Islet of Langerhans (tissue), 1 donor: ENCODE results near the gene TMEM182.

Experiments
- FAIRE-seq: peaks from one replicate; lab custom pipeline; 2011; peaks lifted over from hg19 to GRCh38; lab: Jason Lieb, UNC

The TMEM182 gene

DNA sequence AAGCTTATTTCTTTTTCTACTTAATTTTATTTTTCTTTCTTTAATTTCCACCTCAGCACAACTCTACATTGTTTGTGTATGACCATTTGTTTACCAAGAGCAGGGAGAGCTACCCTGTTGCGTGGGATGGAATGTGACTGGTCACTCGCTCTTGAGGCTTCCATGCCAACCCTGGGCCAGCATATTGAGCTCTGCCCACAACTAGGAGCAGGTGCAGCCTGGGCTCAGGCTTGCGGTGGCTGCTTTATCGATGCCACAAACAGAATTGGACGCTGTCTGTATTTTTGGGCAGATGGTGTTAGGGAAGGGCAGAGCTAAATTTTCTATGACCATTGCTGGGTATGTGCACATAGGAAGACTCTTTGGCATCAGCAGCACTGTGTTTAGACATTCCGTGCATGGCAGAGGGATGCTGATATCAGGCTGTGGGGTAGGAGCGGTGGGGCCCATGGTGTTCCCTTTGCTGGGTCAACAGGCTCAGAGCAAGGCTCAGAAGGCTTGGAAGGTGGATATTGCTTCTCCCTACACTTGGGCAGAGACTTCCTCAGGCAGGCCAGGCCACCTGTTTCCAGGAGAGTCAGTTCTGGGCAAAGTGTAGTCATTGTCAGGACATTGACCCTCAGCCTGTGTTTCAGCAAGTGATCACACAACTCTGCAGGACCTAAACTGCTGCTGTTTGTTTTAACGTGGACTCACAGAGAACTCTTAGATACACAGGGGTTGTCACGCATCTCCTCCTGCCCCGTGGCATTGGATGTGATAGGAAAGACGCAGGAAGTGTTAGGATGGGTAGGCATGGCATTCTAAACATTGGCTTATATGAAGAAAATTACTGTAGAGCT, 40.2 kb downstream of the TMEM182 start:
- FAIRE-seq: no peak

- FAIRE-seq: no peak
Measured at GRCh38 chr2:102803041-102803896, 41.4 kb downstream of the TMEM182 start.

DNA sequence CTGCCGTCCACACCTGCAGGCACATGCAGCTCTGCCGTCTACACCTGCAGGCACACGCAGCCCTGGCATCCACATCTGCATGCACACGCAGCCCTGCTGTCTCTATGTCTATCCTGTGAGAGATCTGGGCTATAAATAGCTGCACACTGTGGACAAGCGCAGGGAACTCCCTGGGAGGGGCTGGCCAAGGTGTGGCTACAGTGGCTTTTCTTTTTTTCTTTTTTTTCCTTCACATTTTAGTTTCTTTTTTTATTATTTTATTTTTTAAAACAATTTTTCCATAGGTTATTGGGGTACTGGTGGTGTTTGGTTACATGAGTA, 42.0 kb downstream of the TMEM182 start:
- no peak for FAIRE-seq

- no peak for FAIRE-seq
Measured at GRCh38 chr2:102806250-102806837, 44.5 kb downstream of the TMEM182 start.

GRCh38 chr2:102809291-102810189, 47.7 kb downstream of the TMEM182 start:
- FAIRE-seq: no peak

DNA sequence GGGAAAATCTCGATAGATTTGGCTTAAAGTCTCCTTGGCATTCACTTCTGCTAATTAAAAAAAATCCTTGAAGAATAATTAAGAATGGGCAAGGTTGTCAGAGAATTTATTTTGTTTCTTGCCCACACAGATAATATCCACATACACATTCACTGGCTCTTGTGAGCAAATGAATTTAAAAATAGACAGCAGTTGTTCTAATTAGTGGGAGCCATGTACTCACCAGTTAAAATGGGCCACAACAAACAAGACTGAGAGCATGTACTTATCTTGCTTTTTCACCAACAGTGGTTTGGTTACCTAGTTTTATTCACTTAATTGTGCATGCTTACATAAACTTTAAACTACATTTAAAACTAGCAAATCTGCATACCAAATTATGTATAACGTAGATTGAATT, 53.5 kb downstream of the TMEM182 start:
- FAIRE-seq: no peak

- FAIRE-seq: no peak
Measured at GRCh38 chr2:102826904-102827303, 65.1 kb downstream of the TMEM182 start.

DNA sequence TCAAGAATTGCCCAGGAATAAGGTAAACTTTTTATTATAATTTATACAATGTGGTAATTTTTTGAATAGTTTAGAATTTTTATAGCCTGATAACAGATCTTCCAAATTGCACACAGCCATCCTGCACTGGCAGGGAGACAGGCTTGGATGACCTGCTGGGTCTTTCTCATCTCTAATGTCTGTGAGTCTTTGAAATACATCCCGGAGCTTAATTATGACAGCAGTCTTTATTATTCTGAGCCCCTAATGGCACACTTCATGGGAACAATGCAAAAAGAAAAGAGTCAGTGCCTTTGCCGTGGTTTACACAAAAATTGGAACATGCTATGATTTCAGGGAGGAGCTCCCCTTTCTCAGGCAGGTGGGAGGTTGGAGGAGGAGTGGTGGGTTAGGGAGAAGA, 71.0 kb downstream of the TMEM182 start:
- no peak for FAIRE-seq

- no peak for FAIRE-seq
Measured at GRCh38 chr2:102834523-102835273, 72.9 kb downstream of the TMEM182 start.

DNA sequence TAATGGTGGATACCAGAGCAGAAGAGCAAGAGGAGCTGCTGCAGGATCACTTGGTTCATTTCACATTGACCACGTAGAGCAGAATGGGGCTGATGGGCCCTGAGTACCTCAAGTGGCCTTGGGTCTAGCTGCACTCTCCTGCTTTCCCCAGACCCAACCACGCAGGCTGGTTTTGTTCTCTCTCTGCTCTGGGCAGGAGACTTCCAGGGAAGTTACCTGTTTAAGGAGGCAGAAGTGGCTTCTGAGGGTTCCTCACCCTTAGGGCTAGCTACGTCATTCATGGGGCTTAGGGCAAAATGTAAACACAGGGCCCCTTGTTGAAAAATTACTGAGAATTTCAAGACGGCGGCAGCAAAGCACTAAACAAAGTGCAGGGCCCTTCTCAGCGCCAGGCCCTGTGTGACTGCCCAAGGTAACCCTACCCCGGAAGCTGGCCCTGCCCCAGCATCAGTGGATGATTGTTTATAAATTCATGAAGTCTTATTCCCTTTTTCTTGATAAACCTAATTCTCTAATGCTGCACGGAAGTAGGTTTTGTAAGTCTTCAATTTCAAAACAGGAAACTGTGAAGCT, 75.9 kb downstream of the TMEM182 start:
- FAIRE-seq: no peak

GRCh38 chr2:102839668-102840388, 78.0 kb downstream of the TMEM182 start:
- FAIRE-seq: peak; percentile 79

DNA sequence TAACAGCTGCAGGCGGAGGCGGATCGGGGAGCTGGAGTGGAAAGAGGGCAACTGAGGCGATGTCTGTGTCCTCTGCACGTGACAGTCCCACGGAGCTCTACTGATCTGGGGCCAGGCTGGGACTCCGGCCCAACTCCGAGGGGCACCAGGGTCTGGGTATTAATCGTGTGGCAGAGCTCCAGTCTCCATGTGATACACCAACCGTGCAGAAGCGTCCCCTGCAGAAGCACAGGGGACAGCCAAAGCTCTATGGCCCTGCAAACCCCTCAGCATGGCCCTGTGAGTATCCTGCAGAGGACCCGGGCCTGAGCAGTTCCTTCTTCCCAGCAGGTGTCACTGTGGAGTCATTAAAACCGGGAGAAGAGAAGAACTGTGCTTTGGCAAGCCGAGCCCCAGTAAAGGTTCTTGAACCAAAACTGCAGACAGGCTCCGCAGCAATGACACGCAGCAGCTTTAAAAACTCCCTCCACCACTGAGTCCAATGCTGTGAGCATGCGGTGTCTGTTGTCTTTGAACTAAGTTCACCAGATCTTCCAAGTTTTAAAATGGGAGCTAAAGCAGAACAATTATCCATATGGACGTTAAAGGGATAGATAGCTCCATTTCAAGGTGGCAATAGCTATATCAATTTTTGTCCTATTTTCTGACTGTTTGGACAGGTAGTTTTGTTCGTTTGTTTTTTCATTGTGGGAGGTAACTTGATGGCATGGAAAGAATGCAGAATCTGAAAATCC, 79.4 kb downstream of the TMEM182 start:
- no peak for FAIRE-seq

- FAIRE-seq: no peak
Measured at GRCh38 chr2:102843764-102844443, 82.1 kb downstream of the TMEM182 start.

DNA sequence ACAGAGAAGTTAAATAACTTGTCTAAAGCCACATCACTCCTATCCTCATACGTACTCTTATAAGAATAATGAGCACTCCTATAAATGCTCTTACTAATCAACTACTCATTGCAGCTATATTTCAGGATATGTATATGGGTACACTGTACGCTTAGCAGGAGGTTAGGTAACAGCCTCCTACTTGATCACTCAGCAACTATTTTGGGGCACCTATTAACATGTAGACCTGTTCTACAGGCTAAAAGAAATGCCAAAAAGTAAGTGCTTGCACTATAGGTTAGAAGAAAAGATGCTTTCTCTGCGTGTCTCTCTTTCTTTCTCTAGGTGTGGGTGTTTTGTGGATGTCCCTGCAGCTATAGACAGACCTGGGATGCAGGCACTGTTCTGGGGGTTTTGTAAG, 83.1 kb downstream of the TMEM182 start:
- no peak for FAIRE-seq

DNA sequence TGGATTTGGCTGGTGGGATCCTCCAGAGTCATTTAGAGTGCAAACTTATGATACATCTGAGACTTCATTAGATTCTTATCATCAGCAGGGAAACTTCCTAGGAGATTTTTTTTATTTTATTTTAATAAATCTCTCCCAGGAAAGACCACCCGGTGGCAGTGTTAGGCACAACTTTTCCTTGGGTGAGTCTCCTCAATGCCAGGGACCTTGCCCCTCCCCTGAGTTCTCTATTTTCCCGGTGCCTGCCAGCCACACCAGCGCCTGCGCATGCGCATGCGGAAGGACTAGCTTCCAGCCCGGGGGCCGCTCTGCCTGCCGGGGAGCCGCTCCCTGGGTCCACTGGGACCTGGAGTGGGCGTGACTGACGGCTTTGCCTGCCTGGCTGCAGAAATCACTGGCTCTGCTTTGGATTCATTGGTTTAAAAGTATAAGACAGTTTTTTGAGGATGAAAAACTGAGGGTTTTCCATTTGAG, 86.6 kb downstream of the TMEM182 start:
- FAIRE-seq: no peak

DNA sequence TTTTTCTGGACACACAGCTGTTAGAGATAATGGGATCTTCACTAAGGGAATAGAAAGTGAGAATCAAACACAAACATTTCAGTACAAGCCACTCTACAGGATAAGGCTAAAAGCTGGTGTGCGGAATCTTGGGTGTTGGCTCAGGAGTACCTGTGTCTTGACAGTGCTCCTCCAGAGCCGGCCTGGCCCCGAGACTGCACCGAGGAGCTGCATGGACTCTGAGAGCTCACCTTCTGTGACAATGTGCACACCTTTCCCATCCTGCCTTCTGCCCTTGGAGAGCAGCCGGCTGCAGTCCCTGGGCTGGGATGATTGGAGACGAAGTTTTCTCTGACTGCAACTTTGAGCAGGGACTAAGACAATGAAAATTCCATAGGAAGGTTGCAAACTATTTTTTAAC, 89.1 kb downstream of the TMEM182 start:
- no peak for FAIRE-seq

DNA sequence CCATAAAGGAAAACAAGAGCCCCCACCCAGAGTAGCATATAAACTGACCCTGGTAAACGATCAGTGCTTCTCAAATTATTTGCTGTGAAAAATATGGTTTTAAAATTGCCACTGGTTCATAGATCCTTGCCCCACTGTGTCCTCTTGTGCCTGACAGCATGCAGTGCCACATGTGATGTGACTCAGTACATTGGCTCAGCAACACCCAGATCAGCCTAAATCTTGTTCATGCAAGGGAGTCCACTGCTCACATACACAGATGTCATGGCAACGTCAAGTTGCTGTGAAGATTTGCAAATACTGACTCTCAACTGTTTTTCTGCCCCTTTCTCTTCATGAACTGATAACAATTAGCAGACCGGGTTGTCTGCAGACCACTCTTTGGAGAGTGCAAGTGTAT, 91.0 kb downstream of the TMEM182 start:
- FAIRE-seq: no peak
